Peyer's patch (tissue), 4 donors: Measurements from ENCODE around the gene NFE2L2.

Experiments used
- CTCF ChIP-seq, 6 experiments: fragments of 450-650 bp in 4 of 6; fragments of 200-600 bp in 2 of 6; sonication (generic) in 1 of 6; IDR thresholded peaks; one replicate each; pipeline ENCODE4 v1.5.1; 2017 to 2019; ENCODE audit warnings: antibody characterized with exemption in 6 of 6, mild to moderate bottlenecking in 3 of 6, moderate library complexity in 1 of 6
- POLR2A ChIP-seq, 2 donors: fragments of 450-650 bp; IDR thresholded peaks; one replicate each; pipeline ENCODE4 v1.5.1; 2017; ENCODE audit warnings: antibody characterized with exemption in 2 of 2, mild to moderate bottlenecking in 2 of 2, moderate library complexity in 2 of 2

- TF ChIP-seq POLR2A (IDR thresholded peaks at IDR 0.05) (peak in 1 of 2 donors; percentile 45), CTCF (IDR thresholded peaks at IDR 0.05) (no peak)
Observed at GRCh38 chr2:177239932-177240630, 24.4 kb downstream of the NFE2L2 start.
